Liver (tissue), 9 donors: ENCODE measurements around the gene ITGB6. TPM values are rescaled to one million over a fixed set of nuclear protein-coding genes. Genes with fewer than 3 reads are reported as not detected.

ENCODE experiments used
- DNase-seq: peaks from one replicate; pipeline ENCODE4 v3.0.0-alpha.2; 2017; ENCODE audit warnings: low spot score
- H3K27ac ChIP-seq, 2 donors: one replicate each; pipeline ENCODE4 v1.7.0; 2013; ENCODE audit warnings: inconsistent platforms in 2 of 2, low read length in 2 of 2, control low read depth in 1 of 2, low read depth in 1 of 2, mild to moderate bottlenecking in 1 of 2
- H3K27me3 ChIP-seq, 4 donors: one replicate each; pipeline versions ENCODE4 v1.6.1 to v1.7.0; 2013; ENCODE audit warnings: low read length in 3 of 4, inconsistent platforms in 1 of 4, mild to moderate bottlenecking in 1 of 4, moderate library complexity in 1 of 4; ENCODE audit not compliant: control insufficient read depth in 4 of 4, insufficient read depth in 4 of 4
- H3K36me3 ChIP-seq, 4 donors: one replicate each; pipeline versions ENCODE4 v1.6.1 to v1.7.0; 2013; ENCODE audit warnings: low read length in 3 of 4, mild to moderate bottlenecking in 3 of 4, low read depth in 1 of 4, moderate library complexity in 1 of 4; ENCODE audit not compliant: control insufficient read depth in 4 of 4, insufficient read depth in 3 of 4
- H3K4me1 ChIP-seq, 4 donors: one replicate each; pipeline versions ENCODE4 v1.6.1 to v1.7.0; 2013; ENCODE audit warnings: low read length in 3 of 4, mild to moderate bottlenecking in 3 of 4, moderate library complexity in 1 of 4; ENCODE audit not compliant: control insufficient read depth in 4 of 4, insufficient read depth in 4 of 4
- H3K4me3 ChIP-seq, 3 donors: one replicate each; pipeline versions ENCODE4 v1.6.1 to v1.7.0; 2013; ENCODE audit warnings: low read length in 3 of 3, control low read depth in 1 of 3, low read depth in 1 of 3, mild to moderate bottlenecking in 1 of 3
- H3K9ac ChIP-seq, 2 donors: one replicate each; pipeline ENCODE4 v1.7.0; 2013; ENCODE audit warnings: low read length in 2 of 2, mild to moderate bottlenecking in 2 of 2, moderate library complexity in 2 of 2, control low read depth in 1 of 2, low read depth in 1 of 2
- H3K9me3 ChIP-seq, 4 donors: one replicate each; pipeline versions ENCODE4 v1.6.1 to v1.7.0; 2013; ENCODE audit warnings: low read length in 3 of 4; ENCODE audit not compliant: control insufficient read depth in 4 of 4
- CTCF ChIP-seq: fragments of 150-350 bp; IDR thresholded peaks from 2 replicates; pipeline ENCODE4 v1.5.1; 2017; ENCODE audit warnings: improper control_type of control experiment, low read depth, low read length; ENCODE audit not compliant: missing input control
- EGR1 ChIP-seq, 2 donors: IDR thresholded peaks; 2 replicates each; pipeline ENCODE4 v1.6.1; 2016 to 2018; ENCODE audit warnings: antibody characterized with exemption in 2 of 2, low read depth in 2 of 2
- FOXA1 ChIP-seq: IDR thresholded peaks from 2 replicates; pipeline ENCODE4 v1.6.1; 2016; ENCODE audit warnings: antibody characterized with exemption
- FOXA2 ChIP-seq: IDR thresholded peaks from 2 replicates; pipeline ENCODE4 v1.6.1; 2016; ENCODE audit warnings: antibody characterized with exemption
- GABPA ChIP-seq, 2 donors: IDR thresholded peaks in 1 of 2; conservative IDR thresholded peaks in 1 of 2; 2 replicates each; pipeline ENCODE4 v1.6.1; 2016; ENCODE audit warnings: antibody characterized with exemption in 2 of 2, mild to moderate bottlenecking in 1 of 2, moderate library complexity in 1 of 2
- HNF4A ChIP-seq, 2 donors: conservative IDR thresholded peaks; 2 replicates each; pipeline ENCODE4 v1.6.1; 2016; ENCODE audit warnings: antibody characterized with exemption in 2 of 2, mild to moderate bottlenecking in 2 of 2
- HNF4G ChIP-seq: IDR thresholded peaks from 2 replicates; pipeline ENCODE4 v1.6.1; 2016; ENCODE audit warnings: antibody characterized with exemption
- JUND ChIP-seq, 2 donors: IDR thresholded peaks; 2 replicates each; pipeline ENCODE4 v1.6.1; 2016; ENCODE audit warnings: antibody characterized with exemption in 2 of 2
- MAX ChIP-seq: IDR thresholded peaks from 2 replicates; pipeline ENCODE4 v1.6.1; 2016; ENCODE audit warnings: antibody characterized with exemption
- NR2F2 ChIP-seq: IDR thresholded peaks from 2 replicates; pipeline ENCODE4 v1.6.1; 2016; ENCODE audit warnings: antibody characterized with exemption
- RAD21 ChIP-seq, 2 donors: IDR thresholded peaks; 2 replicates each; pipeline ENCODE4 v1.6.1; 2016; ENCODE audit warnings: antibody characterized with exemption in 2 of 2, mild to moderate bottlenecking in 2 of 2
- REST ChIP-seq: IDR thresholded peaks from 2 replicates; pipeline ENCODE4 v1.6.1; 2016; ENCODE audit warnings: antibody characterized with exemption, mild to moderate bottlenecking
- RXRA ChIP-seq, 2 donors: IDR thresholded peaks; 2 replicates each; pipeline ENCODE4 v1.6.1; 2017 to 2018; ENCODE audit warnings: antibody characterized with exemption in 2 of 2, mild to moderate bottlenecking in 1 of 2
- SP1 ChIP-seq: IDR thresholded peaks from 2 replicates; pipeline ENCODE4 v1.6.1; 2018; ENCODE audit warnings: antibody characterized with exemption, mild to moderate bottlenecking
- TAF1 ChIP-seq: conservative IDR thresholded peaks from 2 replicates; pipeline ENCODE4 v1.6.1; 2016; ENCODE audit warnings: antibody characterized with exemption, mild to moderate bottlenecking
- YY1 ChIP-seq: IDR thresholded peaks from 2 replicates; pipeline ENCODE4 v1.6.1; 2016; ENCODE audit warnings: antibody characterized with exemption, mild to moderate bottlenecking
- ZBTB33 ChIP-seq: IDR thresholded peaks from 2 replicates; pipeline ENCODE4 v1.6.1; 2016; ENCODE audit warnings: antibody characterized with exemption
- WGBS: extraction: QIAGEN DNeasy Blood & Tissue Kit; methylation state at CpG from one replicate; pipeline ENCODE4 v1.1.7; 2013; 5-methylcytosine and 5-hydroxymethylcytosine counted together
- polyA plus RNA-seq, 2 donors: library from polyadenylated mRNA; stranded (reverse) in 1 of 2; unstranded in 1 of 2; fragments of 200-250 nt in 1 of 2; fragments of >200 nt in 1 of 2; fragmentation: Nextera tagmentation in 1 of 2; extraction: Ambion mirVana in 1 of 2; gene quantifications; one replicate each; pipeline versions ENCODE4 v1.2.1 to v1.2.3, GENCODE V29; 2013 to 2015
- total RNA-seq, 2 donors: library from RNA; depleted of rRNA; stranded (reverse); fragments of >200 nt; gene quantifications; one replicate each; pipeline ENCODE4 v1.2.3, GENCODE V29; 2014
- donor health status: healthy.
- donor health status: healthy.
- donor health status: healthy.
- donor health status: healthy.
- donor health status: healthy.

ITGB6 gene
- total and polyA plus RNA-seq, 4 donors = 0.03 to 0.10 (median 0.08) TPM; not detected in 1

GRCh38 chr2:160201849-160202539, 1.9 kb upstream of the ITGB6 start:
- no peaks in the 10 kb centered on the region for H3K36me3 ChIP-seq
- H3K9me3 ChIP-seq = no peaks in the 10 kb centered on the region
- no peak overlapping the region for H3K4me3 ChIP-seq
- TF ChIP-seq HNF4A (conservative IDR thresholded peaks at IDR 0.05) (no peak), FOXA2 (no peak), GABPA (IDR thresholded peaks at IDR 0.05 in 1 of 2, conservative IDR thresholded peaks at IDR 0.05 in 1 of 2) (no peak), HNF4G (no peak), JUND (IDR thresholded peaks at IDR 0.05) (no peak), YY1 (no peak), EGR1 (IDR thresholded peaks at IDR 0.05; ENCODE audit: low read depth in 2 of 2) (no peak)
- 76% methylated on average over 2 of the region's 2 CpGs for WGBS
- no peaks in the 10 kb centered on the region for H3K27me3 ChIP-seq
- no peak overlapping the region for H3K9ac ChIP-seq
- H3K4me1 ChIP-seq = no peaks in the 10 kb centered on the region
- no peak overlapping the region for H3K27ac ChIP-seq
- no peak for DNase-seq

GRCh38 chr2:160200921-160201320, 849 bp upstream of the ITGB6 start:
- 87% methylated on average over 3 of the region's 3 CpGs for WGBS
- no peak for TF ChIP-seq YY1
- no peak for TF ChIP-seq ZBTB33
- TF ChIP-seq GABPA (IDR thresholded peaks at IDR 0.05 in 1 of 2, conservative IDR thresholded peaks at IDR 0.05 in 1 of 2) = no peak
- TF ChIP-seq FOXA2 = no peak
- TF ChIP-seq RAD21 (IDR thresholded peaks at IDR 0.05) = no peak
- no peak for TF ChIP-seq HNF4G
- TF ChIP-seq JUND (IDR thresholded peaks at IDR 0.05) = no peak
- no peak for TF ChIP-seq REST
- TF ChIP-seq CTCF = no peak
- TF ChIP-seq SP1 = no peak
- no peak for TF ChIP-seq FOXA1
- no peak for TF ChIP-seq RXRA (IDR thresholded peaks at IDR 0.05)
- TF ChIP-seq EGR1 (IDR thresholded peaks at IDR 0.05; ENCODE audit: low read depth in 2 of 2) = no peak
- TF ChIP-seq TAF1 = no peak
- no peak for TF ChIP-seq NR2F2
- no peak for TF ChIP-seq HNF4A (conservative IDR thresholded peaks at IDR 0.05)
- TF ChIP-seq MAX = no peak
- no peaks in the 10 kb centered on the region for H3K4me1 ChIP-seq
- H3K27ac ChIP-seq = no peak overlapping the region
- H3K9me3 ChIP-seq = no peaks in the 10 kb centered on the region
- H3K36me3 ChIP-seq = no peaks in the 10 kb centered on the region
- H3K9ac ChIP-seq = no peak overlapping the region
- no peaks in the 10 kb centered on the region for H3K27me3 ChIP-seq
- no peak for DNase-seq
- H3K4me3 ChIP-seq = no peak overlapping the region
